K562 (cell line): ENCODE data around the gene BNC2. TPM values are rescaled to one million over a fixed set of nuclear protein-coding genes. Genes with fewer than 3 reads are reported as not detected.

ENCODE experiments used
- ATAC-seq: fragments of 200-7000 bp; cut with Tn5 transposase; 3 replicates; pipeline ENCODE4 v1.9.1; 2020; ENCODE audit warnings: moderate library complexity
- BruUV-seq: library from RNA; stranded (reverse); fragments of 400-500 nt; replicated peaks from 2 replicates; lab custom pipeline; 2021; lab: Mats Ljungman, UMichigan
- CTCF ChIA-PET: fragments of 300-600 bp; formaldehyde crosslinking; extraction: SDS; loops from one replicate; lab custom pipeline; 2021; ENCODE audit warnings: low intra/inter-chr PET ratio; lab: Yijun Ruan, JAX
- POLR2A ChIA-PET: fragments of 300-600, 350-650 bp; sonication (Branson Sonifier 250); formaldehyde crosslinking; extraction: SDS; loops from one replicate; lab custom pipeline; 2021; ENCODE audit warnings: antibody characterized with exemption, inconsistent platforms; lab: Yijun Ruan, JAX
- DNase-seq, 4 experiments: peaks; one replicate each; pipeline versions ENCODE4 v3.0.0 to v3.0.0-alpha.2; 2011 to 2018; ENCODE audit warnings: low spot score in 3 of 4, mixed read lengths in 3 of 4; ENCODE audit errors: extremely low read depth in 1 of 4
- FAIRE-seq: peaks from 2 replicates; lab custom pipeline; 2011; peaks lifted over from hg19 to GRCh38; lab: Jason Lieb, UNC
- H2AFZ ChIP-seq: 2 replicates; pipeline ENCODE4 v1.6.0; 2011; ENCODE audit warnings: low read depth, low read length, control low read depth, inconsistent platforms
- H3K27ac ChIP-seq: fragments of 200-600 bp; 3 replicates; pipeline ENCODE4 v1.8.0; 2011; ENCODE audit warnings: low read depth, mild to moderate bottlenecking, control low read depth, inconsistent platforms, low read length, moderate library complexity, mixed read lengths; ENCODE audit errors: extremely low read depth
- H3K27me3 ChIP-seq, 2 experiments: fragments of 300-600 bp in 1 of 2; 2 replicates in 1 of 2; 3 replicates in 1 of 2; pipeline versions ENCODE4 v1.6.0 to v1.8.0; 2011; ENCODE audit warnings: inconsistent platforms in 2 of 2, low read length in 2 of 2, mild to moderate bottlenecking in 1 of 2, mixed read lengths in 1 of 2, moderate library complexity in 1 of 2; ENCODE audit not compliant: control insufficient read depth in 2 of 2, insufficient read depth in 2 of 2
- H3K36me3 ChIP-seq: fragments of 300-600 bp; 3 replicates; pipeline ENCODE4 v1.8.0; 2011; ENCODE audit warnings: mild to moderate bottlenecking, low read length, inconsistent platforms; ENCODE audit not compliant: control insufficient read depth, insufficient read depth
- H3K4me1 ChIP-seq, 2 experiments: fragments of 200-600 bp in 1 of 2; replicated peaks in 1 of 2; 2 replicates in 1 of 2; 3 replicates in 1 of 2; pipeline versions ENCODE4 v1.5.1 to v1.8.0; 2011; ENCODE audit warnings: inconsistent platforms in 2 of 2, low read length in 2 of 2, mild to moderate bottlenecking in 1 of 2, mixed read lengths in 1 of 2, moderate library complexity in 1 of 2; ENCODE audit not compliant: control insufficient read depth in 2 of 2, insufficient read depth in 2 of 2
- H3K4me2 ChIP-seq: 2 replicates; pipeline ENCODE4 v1.6.1; 2011; ENCODE audit warnings: low read length, control low read depth, inconsistent platforms, mixed read lengths; ENCODE audit not compliant: insufficient read depth
- H3K4me3 ChIP-seq: fragments of 200-600 bp; sonication (generic), shearing (Covaris generic); 2 replicates; pipeline ENCODE4 v1.5.1; 2016; ENCODE audit warnings: control low read depth, inconsistent platforms
- H3K79me2 ChIP-seq: fragments of 200-600 bp; 3 replicates; pipeline ENCODE4 v1.8.0; 2011; ENCODE audit warnings: low read length, inconsistent platforms; ENCODE audit not compliant: control insufficient read depth, insufficient read depth
- H3K9ac ChIP-seq, 2 experiments: 2 replicates each; pipeline versions ENCODE4 v1.6.0 to v1.6.1; 2011; ENCODE audit warnings: low read depth in 2 of 2, low read length in 2 of 2, control low read depth in 1 of 2, inconsistent platforms in 1 of 2, mild to moderate bottlenecking in 1 of 2, mixed read lengths in 1 of 2; ENCODE audit not compliant: insufficient read depth in 1 of 2
- H3K9me1 ChIP-seq: one replicate; pipeline ENCODE4 v1.6.0; 2011; ENCODE audit warnings: inconsistent platforms, mild to moderate bottlenecking, low read length, moderate library complexity; ENCODE audit not compliant: control insufficient read depth, insufficient read depth
- H3K9me3 ChIP-seq: replicated peaks from 2 replicates; pipeline ENCODE4 v1.5.1; 2011; ENCODE audit warnings: low read depth, low read length, inconsistent platforms; ENCODE audit not compliant: control insufficient read depth, insufficient read depth
- H4K20me1 ChIP-seq: replicated peaks from 2 replicates; pipeline ENCODE4 v1.6.1; 2011; ENCODE audit warnings: low read length, inconsistent platforms, mixed read lengths; ENCODE audit not compliant: control insufficient read depth, insufficient read depth
- COPS2 ChIP-seq: fragments of 450-650 bp; conservative IDR thresholded peaks from 2 replicates; pipeline ENCODE4 v1.6.1; 2016; ENCODE audit warnings: mild to moderate bottlenecking, moderate library complexity
- HLTF ChIP-seq: fragments of 450-650 bp; IDR thresholded peaks from 2 replicates; pipeline ENCODE4 v1.6.1; 2016
- MEF2D ChIP-seq: conservative IDR thresholded peaks from 2 replicates; pipeline ENCODE4 v1.6.1; 2016; ENCODE audit warnings: low read depth, missing genetic modification characterization, missing compliant biosample characterization
- PHF8 ChIP-seq: fragments of 200-600 bp; sonication (generic); IDR thresholded peaks from 2 replicates; pipeline ENCODE4 v1.6.1; 2012; ENCODE audit warnings: mixed run types, mild to moderate bottlenecking, inconsistent platforms, low read length, moderate library complexity, borderline replicate concordance
- SAFB ChIP-seq: fragments of 200-400 bp; formaldehyde crosslinking; IDR thresholded peaks from 2 replicates; pipeline ENCODE4 v1.6.1; 2017; ENCODE audit warnings: low read depth, low read length, borderline replicate concordance
- SMAD1 ChIP-seq: fragments of 150-350 bp; IDR thresholded peaks from 2 replicates; pipeline ENCODE4 v1.6.1; 2014; ENCODE audit warnings: low read length, low read depth; ENCODE audit not compliant: partially characterized antibody
- SNRNP70 ChIP-seq: fragments of 200-400 bp; formaldehyde crosslinking; optimal IDR thresholded peaks from 2 replicates; pipeline ENCODE3; 2017; ENCODE audit warnings: low read depth, low read length
- WGBS: fragments of 100-300 bp; shearing (Covaris generic); methylation state at CpG from one replicate; pipeline ENCODE4 v1.1.6; 2016; ENCODE audit warnings: low coverage, mixed read lengths; ENCODE audit not compliant: insufficient coverage; ENCODE audit errors: missing lambda C conversion rate; 5-methylcytosine and 5-hydroxymethylcytosine counted together
- in situ Hi-C: fragments of 300-500 bp; cut with MboI; formaldehyde crosslinking; loops from 4 replicates; pipeline ENCODE4 v1.15.0; 2018; ENCODE audit warnings: inconsistent platforms, mixed read lengths
- intact Hi-C: fragments of 100-400 bp; cut with micrococcal nuclease; formaldehyde crosslinking; loops from 2 replicates; pipeline ENCODE4 v1.14.2; 2022
- polyA plus RNA-seq, 8 experiments: library from polyadenylated mRNA; depleted of rRNA in 4 of 8; stranded (reverse) in 5 of 8; unstranded in 3 of 8; fragments of >200 nt; fragmentation: Nextera tagmentation in 2 of 8; fragmentation: Illumina TruSeq in 1 of 8; extraction: Ambion mirVana in 2 of 8; extraction: Trizol in 1 of 8; gene quantifications; 2 replicates each; pipeline versions ENCODE4 v1.2.1 to v1.2.3, GENCODE V29; 2011 to 2014; ENCODE audit warnings: inconsistent platforms in 1 of 8, missing spikeins in 1 of 8
- total RNA-seq, 7 experiments: library from RNA; depleted of rRNA in 6 of 7; stranded (reverse); fragments of >200 nt in 6 of 7; fragmentation: Illumina TruSeq in 2 of 7; extraction: Trizol in 2 of 7; gene quantifications; 2 replicates each; pipeline versions ENCODE4 v1.2.1 to v1.2.3, GENCODE V29; 2011 to 2021; ENCODE audit warnings: low replicate concordance in 1 of 7
- TF ChIP-seq, protein P1 (sequence below): sonication (generic); formaldehyde crosslinking; IDR thresholded peaks from 2 replicates; pipeline ENCODE4 v1.8.0; 2022; ENCODE audit warnings: missing genetic modification reagents, mild to moderate bottlenecking, borderline replicate concordance
- TF ChIP-seq, protein P2 (sequence below): sonication (generic); formaldehyde crosslinking; IDR thresholded peaks from 2 replicates; pipeline ENCODE4 v1.8.1; 2022; ENCODE audit warnings: missing genetic modification reagents

BNC2 gene
- total and polyA plus RNA-seq, 9 of the 15 experiments (the other 6 are each of a cell fraction or from before 2014, with no cell fraction given): not detected

DNA sequence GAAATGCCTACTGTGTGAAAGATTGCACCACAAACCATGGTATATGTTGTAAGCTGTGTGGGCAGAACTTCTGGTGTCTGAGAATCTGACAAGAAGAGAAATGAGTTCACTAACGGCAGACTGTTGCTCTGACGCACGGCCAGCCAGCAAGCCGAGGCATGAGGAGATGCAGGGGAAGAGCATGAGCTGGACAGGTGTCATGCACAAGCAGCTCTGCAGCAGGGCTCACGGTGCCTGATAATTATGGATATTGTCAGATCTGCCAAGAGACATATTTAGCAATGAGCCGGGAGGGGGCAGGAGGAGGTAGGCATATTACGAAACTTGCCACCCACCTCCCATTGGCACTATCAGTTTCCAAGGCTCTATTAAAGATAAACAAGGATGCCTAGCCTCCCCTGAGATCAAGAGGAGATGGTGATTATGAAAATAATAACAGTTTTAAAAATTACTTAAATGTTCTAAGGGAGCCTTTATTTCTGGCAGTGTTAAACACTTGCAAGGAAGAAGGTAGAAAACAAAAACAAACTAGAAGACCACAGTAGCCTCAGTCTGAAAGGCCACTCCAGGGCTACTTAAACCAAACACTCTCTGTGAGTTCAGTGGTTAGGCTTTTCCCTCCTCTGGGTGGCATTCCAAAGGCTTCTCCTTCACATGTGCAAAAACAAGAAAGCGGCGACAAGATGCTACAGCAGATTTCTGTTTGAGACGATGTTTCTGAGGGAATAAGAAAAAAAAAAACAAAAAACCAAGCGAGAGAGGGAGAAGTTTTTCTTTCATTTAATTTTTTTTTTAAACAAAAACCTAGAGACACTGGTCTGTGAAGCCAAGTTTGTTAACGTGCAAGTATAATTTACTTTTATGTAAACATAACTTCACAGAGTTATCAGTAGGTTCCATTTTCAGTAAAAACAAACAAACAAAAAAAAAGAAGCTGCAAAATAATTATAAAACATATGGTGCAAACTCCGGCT, 339.5 kb downstream of the BNC2 start:
- Histone ChIP-seq H3K4me2 (no peak overlapping the region), H3K4me1 (no peaks in the 10 kb centered on the region), H4K20me1 (no peaks in the 10 kb centered on the region), H3K36me3 (no peaks in the 10 kb centered on the region), H3K4me3 (no peak overlapping the region), H3K27me3 (no peaks in the 10 kb centered on the region), H3K9me3 (no peaks in the 10 kb centered on the region), H3K9ac (no peak overlapping the region), H3K79me2 (no peaks in the 10 kb centered on the region), H3K9me1 (no peaks in the 10 kb centered on the region), H3K27ac (no peak overlapping the region), H2AFZ (no peak overlapping the region)
- 2% methylated on average over 11 of the region's 13 CpGs for WGBS
- ChIA-PET CTCF (no interaction called here), POLR2A (no interaction called here)
- FAIRE-seq (no peak), ATAC-seq (no peak), DNase-seq (no peak)
- intact Hi-C loops: no loop called here
- in situ Hi-C loops: no loop called here
- no TSS peak for BruUV-seq
- TF ChIP-seq SAFB: no peak

DNA sequence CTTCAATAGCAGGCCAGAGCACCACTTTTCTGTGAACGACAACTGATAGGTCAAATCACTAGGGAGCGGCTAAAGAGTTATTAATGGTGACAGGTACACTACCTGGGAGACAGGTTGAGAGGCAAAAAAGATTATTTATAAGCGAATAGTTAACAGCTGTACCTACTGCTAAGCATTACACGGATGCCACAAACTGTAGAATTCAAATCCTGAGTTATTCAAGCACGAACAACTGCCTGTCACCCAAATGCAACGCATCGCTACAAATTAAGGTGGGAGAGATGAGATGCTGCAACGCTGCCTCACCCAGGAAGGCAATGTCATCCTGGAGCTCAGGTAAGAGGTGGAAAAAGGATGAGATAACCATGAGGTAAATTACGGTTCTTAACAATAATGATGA, 342.9 kb downstream of the BNC2 start:
- in situ Hi-C loops: no loop called here
- H3K4me1 ChIP-seq: no peaks in the 10 kb centered on the region
- H4K20me1 ChIP-seq: no peaks in the 10 kb centered on the region
- WGBS: 2% methylated on average over 9 of the region's 9 CpGs
- no peak overlapping the region for H3K4me3 ChIP-seq
- ATAC-seq (no peak), DNase-seq (no peak), FAIRE-seq (no peak)
- H3K9me3 ChIP-seq: no peaks in the 10 kb centered on the region
- H3K4me2 ChIP-seq: no peak overlapping the region
- intact Hi-C loops: no loop called here
- no peak overlapping the region for H2AFZ ChIP-seq
- no peaks in the 10 kb centered on the region for H3K27me3 ChIP-seq
- H3K79me2 ChIP-seq: no peaks in the 10 kb centered on the region
- H3K36me3 ChIP-seq: no peaks in the 10 kb centered on the region
- POLR2A ChIA-PET: no interaction called here
- H3K9me1 ChIP-seq: no peaks in the 10 kb centered on the region
- no peak overlapping the region for H3K9ac ChIP-seq
- BruUV-seq: no TSS peak
- CTCF ChIA-PET: no interaction called here
- no peak overlapping the region for H3K27ac ChIP-seq
- TF ChIP-seq SMAD1 (no peak), COPS2 (no peak), SNRNP70 (no peak), PHF8 (no peak), MEF2D (tag) (no peak), HLTF (no peak)
- TF ChIP-seq, protein P1, sequence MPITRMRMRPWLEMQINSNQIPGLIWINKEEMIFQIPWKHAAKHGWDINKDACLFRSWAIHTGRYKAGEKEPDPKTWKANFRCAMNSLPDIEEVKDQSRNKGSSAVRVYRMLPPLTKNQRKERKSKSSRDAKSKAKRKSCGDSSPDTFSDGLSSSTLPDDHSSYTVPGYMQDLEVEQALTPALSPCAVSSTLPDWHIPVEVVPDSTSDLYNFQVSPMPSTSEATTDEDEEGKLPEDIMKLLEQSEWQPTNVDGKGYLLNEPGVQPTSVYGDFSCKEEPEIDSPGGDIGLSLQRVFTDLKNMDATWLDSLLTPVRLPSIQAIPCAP: no peak
- TF ChIP-seq, protein P2, sequence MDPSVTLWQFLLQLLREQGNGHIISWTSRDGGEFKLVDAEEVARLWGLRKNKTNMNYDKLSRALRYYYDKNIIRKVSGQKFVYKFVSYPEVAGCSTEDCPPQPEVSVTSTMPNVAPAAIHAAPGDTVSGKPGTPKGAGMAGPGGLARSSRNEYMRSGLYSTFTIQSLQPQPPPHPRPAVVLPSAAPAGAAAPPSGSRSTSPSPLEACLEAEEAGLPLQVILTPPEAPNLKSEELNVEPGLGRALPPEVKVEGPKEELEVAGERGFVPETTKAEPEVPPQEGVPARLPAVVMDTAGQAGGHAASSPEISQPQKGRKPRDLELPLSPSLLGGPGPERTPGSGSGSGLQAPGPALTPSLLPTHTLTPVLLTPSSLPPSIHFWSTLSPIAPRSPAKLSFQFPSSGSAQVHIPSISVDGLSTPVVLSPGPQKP: no peak
